GM19328 (cell line): ENCODE data around the gene CCDC142.

Experiments
- ATAC-seq: cut with Tn5 transposase; IDR thresholded peaks from one replicate; pipeline ENCODE4 v1.9.1; 2021; ENCODE audit warnings: mild to moderate bottlenecking, moderate library complexity; ENCODE audit not compliant: unreplicated experiment

Gene CCDC142

DNA sequence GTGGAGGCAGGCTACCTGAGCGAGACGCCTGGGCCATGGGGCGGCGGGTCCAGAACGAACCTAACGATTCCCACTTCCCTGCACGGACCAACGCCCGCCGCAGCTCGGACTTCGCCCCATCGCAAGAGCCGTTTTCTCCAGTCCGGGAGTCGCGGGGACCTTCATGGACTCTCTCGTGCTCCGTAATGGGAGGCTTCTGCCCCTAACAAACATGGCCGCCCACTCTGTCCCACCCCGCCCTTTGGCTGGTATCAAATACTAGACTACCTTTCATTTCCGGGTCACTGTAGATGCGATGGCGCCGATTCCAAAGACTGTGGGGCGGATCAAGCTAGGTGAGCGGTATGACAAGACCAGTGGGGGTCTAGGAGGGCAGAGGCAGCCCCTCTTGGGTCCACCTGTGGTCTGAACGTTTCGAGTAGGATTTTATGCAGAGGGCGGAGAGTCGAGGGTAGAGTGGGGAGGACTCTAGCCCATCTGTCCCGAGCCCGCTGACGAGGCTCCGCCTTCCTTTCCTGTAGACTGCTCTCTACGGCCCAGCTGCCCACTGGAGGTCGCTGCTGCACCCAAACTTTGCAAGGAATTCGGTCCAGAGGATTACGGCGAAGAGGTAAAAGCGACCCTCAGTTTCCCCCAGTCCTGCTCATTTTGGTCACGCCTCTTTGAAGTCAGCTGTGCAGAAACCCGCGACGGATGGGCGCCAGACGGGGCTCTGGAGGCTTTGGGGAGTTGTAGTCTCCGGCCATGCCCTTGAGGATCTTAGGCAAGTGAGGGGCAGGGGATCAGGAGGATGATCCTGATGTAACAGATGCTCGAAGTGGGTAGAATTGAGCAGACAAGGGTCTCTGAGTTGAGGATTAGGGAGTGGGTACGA lies at the start of gene CCDC142, which contains the start of gene TTC31:
CCDC142 (minus strand) TSS at position 198 of the 874 bp plus-strand sequence; CDS start at position 37, 161 bp downstream.
TTC31 (plus strand) TSS at position 281 of the 874 bp plus-strand sequence; CDS start at position 296, 15 bp downstream.
- ATAC-seq = peak; percentile 86

DNA sequence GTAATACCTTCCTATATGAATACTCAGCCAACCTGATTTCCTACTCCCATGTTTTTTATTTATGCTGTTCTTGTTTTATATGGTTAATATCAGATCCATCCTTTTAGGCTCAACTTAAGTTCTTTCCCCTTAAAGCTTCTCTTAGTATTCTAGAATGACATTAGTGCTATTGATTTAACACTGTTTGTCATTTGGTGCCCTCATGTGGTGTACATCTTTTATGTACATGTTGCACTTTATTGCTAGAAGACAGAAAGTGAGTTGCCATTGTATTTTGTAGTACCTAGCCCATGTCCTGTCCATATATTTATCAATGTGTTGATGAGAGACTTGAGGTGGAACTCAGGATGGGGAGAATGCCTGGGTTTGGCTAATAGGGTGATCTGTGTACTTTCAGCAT lies 49.4 kb upstream of the CCDC142 start:
- ATAC-seq = no peak

DNA sequence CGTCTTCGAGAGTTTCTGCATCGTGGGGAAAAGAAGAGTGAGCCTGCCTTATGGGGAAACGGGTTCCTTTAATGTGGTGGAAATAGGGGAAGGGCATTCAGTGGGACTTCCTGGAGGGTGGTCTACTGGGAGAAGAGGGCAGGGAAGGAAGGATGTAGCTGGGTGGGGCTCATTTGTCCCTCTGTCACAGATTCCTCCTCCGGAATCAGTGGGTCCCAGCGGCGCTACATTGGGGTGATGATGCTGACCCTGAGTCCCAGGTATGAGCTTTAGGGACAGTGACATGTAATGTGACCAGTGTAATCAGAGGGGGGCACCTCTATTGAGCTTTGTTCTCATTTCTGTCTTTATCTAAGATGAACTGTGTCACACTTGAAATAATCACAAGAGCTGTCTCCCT lies 48.9 kb upstream of the CCDC142 start:
- no peak for ATAC-seq

GRCh38 chr2:74530239-74531187 lies 47.7 kb upstream of the CCDC142 start:
- ATAC-seq = no peak

DNA sequence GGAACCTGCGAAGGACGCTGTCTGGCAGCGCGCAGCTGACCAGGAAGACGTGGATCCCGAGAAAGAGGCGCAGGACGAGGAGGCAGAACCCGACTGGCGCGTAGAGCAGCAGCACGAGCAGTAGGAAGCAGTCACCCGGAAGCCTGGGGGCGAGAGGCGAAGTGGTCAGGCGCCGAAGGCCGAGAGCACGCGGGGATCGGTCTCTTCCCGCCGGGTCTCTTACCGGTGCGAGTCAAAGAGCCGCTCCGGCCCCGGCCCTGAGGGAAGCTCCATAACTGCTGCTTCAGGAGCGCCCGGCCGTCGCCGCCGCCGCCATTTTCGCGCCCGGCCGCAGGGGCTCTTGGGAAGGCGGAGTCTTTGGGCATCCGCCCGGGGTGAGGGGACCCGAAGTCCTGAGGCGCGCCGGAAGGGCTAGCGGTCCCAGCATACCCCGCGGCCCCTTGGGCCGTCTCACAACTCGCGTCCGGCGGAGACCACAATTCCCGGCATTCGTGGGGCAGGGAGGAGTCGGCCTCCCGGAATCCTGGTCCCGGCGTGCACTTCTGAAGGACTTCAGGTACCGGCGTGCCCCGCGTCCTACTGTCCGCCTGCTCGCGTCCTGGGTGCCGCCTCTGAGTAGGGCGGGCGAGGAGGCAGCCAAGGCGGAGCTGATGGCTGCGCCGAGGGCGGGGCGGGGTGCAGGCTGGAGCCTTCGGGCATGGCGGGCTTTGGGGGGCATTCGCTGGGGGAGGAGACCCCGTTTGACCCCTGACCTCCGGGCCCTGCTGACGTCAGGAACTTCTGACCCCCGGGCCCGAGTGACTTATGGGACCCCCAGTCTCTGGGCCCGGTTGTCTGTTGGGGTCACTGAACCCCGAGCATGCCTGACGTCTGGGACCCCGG lies 46.8 kb upstream of the CCDC142 start, which contains the start of the genes AUP1 and HTRA2:
AUP1 (minus strand) TSS at position 350 of the 882 bp plus-strand sequence; CDS start at position 273, 77 bp downstream.
HTRA2 (plus strand) TSS at position 577 of the 882 bp plus-strand sequence; CDS start at position 651, 74 bp downstream.
- peak; percentile 83 for ATAC-seq

- ATAC-seq = no peak
These were observed 46.0 kb upstream of the CCDC142 start for GRCh38 chr2:74528600-74529356.

DNA sequence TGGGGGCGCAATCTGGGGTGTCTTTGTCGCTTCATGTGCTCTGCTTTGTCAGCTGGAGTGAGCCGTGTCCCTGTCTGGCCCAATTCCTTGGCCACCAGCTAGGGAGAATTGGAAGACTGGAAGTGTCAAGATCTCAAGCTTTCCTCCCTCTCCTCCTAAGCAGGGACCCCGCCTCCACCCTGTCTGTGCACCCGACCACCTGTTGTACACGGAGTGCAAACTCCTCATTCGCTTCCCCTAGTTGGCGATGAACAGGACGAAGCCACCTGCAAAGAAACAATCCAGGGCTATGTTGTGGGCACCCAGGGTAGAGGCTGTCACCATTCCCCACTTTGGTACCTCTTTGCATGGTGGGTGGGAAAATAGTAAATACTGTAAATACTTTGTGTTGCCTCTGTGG lies 44.9 kb upstream of the CCDC142 start:
- ATAC-seq = no peak

DNA sequence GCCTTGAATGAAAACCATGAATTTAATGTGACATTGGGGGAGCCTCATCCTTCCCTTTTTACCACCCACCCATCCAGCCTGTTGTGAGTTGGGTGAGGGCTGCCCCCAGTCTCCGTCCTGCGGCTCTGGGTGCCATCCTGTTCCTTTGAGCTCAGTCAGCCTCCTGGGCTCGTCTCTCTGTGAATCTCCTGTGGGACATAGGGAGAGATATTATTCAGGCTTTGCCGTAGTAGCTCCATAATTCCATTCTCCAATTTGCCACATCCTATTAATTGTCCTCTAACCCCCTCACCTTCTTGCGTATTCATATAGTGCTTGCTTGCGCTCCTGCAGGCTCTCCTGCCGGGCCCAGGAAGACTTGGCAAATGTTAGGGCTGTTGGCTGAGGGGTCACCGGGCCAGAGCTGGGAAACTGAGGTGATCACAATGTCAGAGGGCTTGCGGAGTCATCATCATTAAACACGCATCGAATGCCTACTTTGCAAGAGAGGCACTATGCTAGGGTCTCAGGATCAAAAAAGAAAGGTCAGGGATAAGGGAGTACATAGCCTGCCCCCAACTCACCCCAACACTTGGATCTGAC lies 43.9 kb upstream of the CCDC142 start:
- ATAC-seq = no peak

DNA sequence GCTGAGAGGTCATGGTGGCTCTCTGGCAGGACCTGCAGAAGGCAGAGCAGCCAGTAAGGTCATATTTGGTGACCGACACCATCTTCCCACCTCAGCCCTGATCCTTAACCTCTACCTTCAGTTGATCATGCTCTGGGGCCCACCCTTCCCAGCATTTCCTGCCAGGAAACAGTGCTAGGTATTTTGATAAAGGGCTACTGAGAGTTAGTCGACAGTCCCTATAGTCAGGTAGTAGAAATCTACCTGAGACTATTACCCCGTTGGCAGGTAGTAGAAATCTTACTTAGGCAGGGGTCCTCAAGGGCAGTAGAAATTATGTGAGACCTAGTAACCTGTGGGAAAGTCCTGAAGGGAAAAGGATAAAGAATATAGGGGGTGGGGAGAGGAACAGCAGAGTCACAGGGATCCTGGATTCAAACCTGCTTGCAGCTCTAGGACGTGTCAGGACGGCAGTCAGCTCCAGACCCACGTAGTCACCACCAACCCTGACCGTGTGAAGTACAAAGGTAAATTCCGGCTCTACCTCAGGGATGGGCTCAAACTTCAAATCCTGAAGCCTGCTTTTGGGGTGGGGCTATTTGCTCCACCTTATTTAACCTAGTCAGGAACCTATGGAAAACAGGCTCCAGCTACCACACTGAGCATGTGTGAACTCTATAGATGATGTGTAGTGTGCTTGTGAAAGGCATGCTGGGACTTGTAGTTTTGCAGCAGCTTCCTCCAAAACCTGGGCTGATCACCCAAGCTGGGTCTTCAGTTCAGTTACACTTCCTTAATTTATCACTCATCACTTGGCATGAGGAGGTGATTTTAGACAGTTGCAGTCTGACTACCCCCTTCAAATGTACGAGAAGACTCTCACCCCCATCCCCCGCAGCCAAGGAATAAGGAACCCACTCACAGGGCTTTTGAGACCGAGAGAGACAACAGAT lies 43.2 kb upstream of the CCDC142 start, which contains the start of gene DQX1:
DQX1 (minus strand) TSS at position 515 of the 932 bp plus-strand sequence; CDS start at position 13, 502 bp downstream.
- no peak for ATAC-seq

DNA sequence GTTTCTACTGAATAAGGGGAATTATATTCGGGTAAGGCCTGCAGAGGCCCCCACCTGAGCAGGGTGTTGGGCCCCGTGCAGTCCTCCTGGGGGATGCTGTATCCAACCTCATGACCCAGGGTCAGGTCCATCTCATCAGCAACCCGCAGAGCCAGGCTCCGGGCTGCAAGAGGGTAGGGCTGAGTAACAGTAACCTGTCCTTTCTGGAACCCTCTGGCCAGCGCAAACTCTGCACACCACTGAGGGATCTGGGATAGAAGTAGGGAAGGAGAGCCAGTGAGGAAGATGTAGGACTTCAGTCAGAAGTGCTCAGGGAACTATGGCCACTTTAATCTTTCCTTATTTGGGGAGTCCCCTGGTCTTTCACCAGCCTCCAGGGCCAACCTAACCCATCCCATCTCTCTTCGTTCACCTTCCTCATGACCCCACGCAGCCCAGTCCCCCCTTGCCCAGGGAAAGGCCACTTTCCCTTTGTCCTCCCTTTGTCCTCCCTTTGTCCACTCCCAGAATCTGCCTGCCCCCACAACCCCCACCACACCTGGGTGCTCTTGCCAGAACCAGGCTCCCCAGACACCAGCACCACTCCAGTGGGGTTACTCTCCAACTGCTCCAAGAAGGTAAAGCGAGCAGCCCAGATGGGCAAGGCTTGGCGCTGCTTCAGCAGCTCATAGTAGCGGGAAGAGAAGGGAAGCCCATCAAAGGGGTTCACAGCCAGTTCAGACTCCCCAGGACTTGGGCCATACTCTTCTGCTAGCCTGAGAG lies 42.3 kb upstream of the CCDC142 start:
- ATAC-seq = no peak

DNA sequence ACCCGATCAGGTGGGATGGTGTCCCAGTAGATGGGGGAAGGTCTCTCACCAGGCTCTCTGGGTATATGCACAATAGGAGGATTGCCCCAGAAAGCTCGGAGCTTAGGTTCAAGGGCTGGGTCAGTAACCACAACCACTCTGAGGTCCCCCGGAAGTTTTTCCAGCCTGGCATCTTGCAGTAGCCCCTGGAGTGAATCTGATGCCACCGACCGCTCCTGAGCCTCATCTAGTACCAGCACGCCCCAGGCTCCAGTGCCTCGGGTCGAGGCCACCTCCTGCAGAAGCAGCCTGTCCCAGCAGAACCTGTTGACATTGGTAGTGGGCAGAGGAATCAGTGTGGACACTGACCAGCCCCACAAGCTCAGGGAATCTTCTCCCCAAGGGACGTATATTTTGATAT lies 41.2 kb upstream of the CCDC142 start:
- ATAC-seq = no peak

DNA sequence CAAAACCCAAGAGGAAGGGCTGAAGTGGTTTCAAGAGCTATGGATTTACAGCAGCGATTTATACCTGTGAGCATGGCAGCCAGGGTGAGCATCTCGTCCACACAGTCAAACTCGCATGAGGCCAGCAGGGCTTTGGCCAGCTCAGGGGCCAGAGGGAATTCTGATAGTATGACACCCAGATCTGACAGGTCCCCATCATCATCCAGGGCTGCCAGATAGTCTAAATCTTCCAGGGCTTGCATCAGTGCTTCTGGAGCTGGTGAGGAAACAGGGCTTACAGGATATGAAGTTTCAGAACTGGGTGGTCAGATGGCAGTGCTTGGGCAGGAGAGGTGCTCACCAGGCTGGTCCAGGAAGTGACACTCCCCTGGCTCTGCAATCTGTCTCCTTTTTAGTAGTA lies 39.7 kb upstream of the CCDC142 start:
- ATAC-seq = no peak

DNA sequence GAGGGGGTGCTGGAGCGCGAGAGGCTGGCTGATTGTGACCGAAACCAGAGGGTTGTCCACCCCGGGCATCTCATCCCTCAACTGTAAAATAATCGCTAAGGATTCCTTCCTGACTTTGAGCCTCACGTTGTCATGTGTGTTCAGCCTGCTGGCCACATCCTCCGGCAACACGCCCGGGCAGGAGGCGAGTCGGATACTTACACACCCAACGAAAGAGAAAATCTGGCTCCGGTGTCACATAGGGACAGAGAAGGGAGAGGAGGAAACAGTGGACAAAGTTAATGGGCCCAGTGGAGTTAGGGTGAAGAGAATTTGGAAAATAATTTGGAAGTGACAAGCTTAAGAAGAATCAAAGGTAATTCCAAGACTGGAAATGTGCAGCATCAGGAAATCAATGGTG lies 33.9 kb upstream of the CCDC142 start:
- ATAC-seq = no peak

DNA sequence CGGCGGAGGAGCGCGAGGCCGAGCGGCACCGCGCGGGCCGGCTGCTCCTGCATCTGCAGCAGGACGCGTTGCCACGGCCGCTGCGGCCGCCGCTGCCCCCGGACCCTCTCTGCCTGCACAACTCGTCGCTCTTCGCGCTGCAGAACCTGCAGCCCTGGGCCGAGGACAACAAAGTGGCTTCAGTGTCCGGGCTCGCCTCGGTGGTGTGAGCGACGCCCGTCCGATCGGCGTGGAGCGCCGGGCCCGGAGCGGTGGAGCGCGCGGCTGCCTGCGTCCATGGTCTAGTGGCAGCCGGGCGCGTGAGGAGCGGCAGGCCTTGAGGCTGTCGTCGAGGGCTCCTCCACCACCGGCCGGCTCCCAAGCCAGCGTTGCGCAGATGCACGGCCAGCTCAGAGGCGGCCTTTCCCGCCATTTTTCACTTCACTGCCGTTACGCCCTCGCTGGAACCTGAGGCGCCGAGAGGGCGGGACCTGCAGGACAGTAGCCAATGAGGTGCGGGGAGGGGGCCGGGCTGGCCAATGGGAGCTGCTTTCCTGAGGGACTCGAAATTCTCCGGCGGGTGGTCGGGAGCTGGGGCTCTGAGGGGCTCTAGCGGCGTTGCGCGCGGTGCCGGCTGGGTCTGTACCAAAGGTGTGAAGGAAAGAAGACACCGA lies 33.3 kb upstream of the CCDC142 start:
- ATAC-seq = no peak

GRCh38 chr2:74515271-74515980 lies 32.6 kb upstream of the CCDC142 start:
- no peak for ATAC-seq
